GM19463 (cell line): ENCODE measurements around the gene PAFAH1B2.
A peak's percentile ranks its signal among the peaks of the same experiment; 100 is the strongest.
"Not testable (repeated sequence)": the region's sequence is repeated elsewhere in the genome, so short reads cannot be mapped to it uniquely, and the experiment has no call there.

Experiments used
- ATAC-seq: cut with Tn5 transposase; IDR thresholded peaks from one replicate; pipeline ENCODE4 v1.9.1; 2021; ENCODE audit warnings: mild to moderate bottlenecking, moderate library complexity; ENCODE audit not compliant: unreplicated experiment

Gene PAFAH1B2

GRCh38 chr11:117127171-117127901, 16.8 kb upstream of the PAFAH1B2 start:
- no peak for ATAC-seq

GRCh38 chr11:117128289-117128688, 15.8 kb upstream of the PAFAH1B2 start:
- ATAC-seq, result no peak

DNA sequence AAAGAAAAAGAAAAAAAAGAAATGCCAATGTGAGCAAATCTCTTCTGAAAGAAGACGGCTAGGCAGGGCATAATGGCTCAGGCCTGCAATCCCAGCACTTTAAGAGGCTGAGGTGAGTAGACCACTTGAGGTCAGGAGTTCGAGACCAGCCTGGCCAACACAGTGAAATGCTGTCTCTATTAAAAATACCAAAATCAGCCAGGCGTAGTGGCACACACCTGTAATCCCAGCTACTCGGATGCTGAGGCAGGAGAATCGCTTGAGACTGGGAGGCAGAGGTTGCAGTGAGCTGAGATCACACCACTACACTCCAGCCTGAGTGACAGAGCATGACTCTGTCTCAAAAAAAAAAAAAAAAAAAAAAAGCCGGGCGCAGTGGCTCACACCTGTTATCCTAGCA, 13.7 kb upstream of the PAFAH1B2 start:
- ATAC-seq, result not testable (repeated sequence)

DNA sequence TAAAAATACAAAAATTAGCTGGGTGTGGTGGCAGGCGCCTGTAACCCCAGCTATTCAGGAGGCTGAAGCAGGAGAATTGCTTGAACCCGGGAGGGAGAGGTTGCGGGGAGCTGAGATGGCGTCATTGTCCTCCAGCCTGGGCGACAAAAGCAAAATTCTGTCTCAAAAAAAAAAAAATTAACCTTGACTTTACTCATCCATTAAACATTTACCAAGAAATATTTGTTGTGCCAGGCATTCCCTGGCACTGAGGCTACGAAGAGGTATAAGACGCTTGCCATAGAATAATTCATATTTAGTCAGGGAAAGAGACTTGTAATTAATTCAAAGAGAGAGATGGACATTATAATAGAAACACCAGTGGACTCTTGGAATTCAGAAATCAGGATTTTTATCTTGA, 13.2 kb upstream of the PAFAH1B2 start:
- ATAC-seq, result no peak

DNA sequence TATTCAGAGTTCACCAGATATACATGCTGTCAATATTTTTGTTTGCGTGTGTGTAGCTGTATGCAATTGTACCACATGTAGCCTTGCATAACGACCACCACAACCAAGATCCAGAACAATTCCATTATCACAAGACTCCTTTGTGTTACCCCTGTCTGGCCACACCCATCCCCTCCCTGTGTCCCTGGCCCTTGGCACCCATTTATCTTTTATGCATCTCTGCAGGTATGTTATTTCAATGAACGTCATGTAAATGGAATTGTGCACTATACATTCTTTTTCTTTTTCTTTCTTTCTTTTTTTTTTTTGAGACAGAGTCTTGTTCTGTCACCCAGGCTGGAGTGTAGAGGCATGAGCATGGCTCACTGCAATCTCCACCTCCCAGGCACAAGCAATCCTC, 9.7 kb upstream of the PAFAH1B2 start:
- no peak for ATAC-seq

GRCh38 chr11:117134979-117135378, 9.1 kb upstream of the PAFAH1B2 start:
- ATAC-seq, result not testable (repeated sequence)

GRCh38 chr11:117137223-117138086, 6.6 kb upstream of the PAFAH1B2 start:
- ATAC-seq, result not testable (repeated sequence)

DNA sequence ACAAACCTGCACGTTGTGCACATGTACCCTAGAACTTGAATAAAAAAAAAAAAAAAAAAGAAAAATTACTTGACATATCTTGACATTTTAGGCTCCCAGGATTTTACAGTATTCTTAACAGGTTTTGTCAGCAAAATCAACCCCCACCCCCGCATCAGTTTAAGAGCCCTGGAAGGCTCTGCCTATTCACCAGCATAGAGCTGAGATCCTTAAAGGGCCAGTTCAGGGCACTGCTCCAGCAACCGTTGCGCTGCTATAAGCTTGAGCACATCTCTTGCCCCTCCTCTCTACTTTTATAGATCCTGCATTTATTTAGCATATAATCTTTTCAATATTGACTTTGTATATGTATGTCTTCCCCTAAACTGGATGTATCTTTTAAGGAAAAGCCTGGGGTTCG, 697 bp upstream of the PAFAH1B2 start:
- peak; percentile 5 for ATAC-seq

- ATAC-seq, result peak; percentile 44
Measured at GRCh38 chr11:117144477-117145392, 648 bp downstream of the PAFAH1B2 start.

DNA sequence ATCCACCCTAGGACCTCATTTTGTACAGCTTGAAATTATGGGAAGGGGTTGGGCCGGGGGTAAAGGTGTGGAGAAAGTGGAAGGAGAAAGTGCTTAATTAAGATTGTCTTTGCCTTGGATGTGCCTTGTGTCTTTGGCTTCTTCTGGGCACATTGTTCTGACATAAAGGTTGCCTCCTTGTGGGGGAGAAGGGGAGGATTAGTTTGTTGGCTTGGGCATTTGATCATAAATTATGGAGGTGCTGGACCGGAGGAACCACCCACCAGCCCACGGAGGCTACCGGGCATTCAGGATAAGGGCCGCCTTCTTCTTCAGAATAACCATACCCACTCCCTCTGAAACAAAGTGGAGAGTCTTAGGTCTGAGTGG, 1.3 kb downstream of the PAFAH1B2 start:
- no peak for ATAC-seq

DNA sequence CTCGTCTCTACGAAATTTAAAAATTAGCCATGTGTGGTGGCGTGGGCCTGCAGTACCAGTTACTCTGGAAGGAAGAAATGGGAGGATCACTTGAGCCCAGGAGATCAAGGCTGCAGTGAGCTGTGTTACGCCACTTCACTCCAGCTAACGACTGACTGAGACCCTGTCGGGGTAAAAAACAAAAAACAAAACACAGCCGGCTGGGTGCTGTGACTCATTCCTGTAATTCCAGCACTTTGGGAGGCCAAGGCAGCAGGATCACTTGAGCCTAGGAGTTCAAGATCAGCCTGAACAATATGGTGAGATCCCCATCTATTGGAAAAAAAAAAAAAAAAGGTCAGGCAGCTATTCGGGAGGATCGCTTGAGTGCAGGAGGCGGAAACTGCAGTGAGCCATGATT, 2.4 kb downstream of the PAFAH1B2 start:
- no peak for ATAC-seq

- no peak for ATAC-seq
Measured at GRCh38 chr11:117152066-117152465, 8.0 kb downstream of the PAFAH1B2 start.

GRCh38 chr11:117154468-117154867, 10.4 kb downstream of the PAFAH1B2 start:
- no peak for ATAC-seq

DNA sequence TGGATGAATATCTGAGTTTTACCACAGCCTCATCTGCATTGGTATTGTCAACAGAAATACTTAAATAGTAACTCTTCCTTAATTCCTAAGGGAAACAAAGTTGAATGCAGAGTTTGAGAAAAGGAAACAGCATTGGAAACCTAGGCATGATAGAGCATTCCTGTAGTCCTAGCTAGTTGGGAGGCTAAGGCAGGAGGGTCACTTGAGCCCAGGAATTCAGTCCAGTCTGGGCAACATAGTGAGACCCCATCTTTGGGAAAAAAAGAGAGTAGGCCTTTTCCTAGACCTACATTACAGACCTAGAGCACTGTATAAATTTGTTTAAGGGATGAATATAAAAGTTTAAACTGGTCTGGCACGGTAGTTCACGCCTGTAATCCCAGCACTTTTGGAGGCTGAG, 13.4 kb downstream of the PAFAH1B2 start:
- no peak for ATAC-seq

- ATAC-seq, result no peak
Measured at GRCh38 chr11:117159892-117160291, 15.8 kb downstream of the PAFAH1B2 start.

DNA sequence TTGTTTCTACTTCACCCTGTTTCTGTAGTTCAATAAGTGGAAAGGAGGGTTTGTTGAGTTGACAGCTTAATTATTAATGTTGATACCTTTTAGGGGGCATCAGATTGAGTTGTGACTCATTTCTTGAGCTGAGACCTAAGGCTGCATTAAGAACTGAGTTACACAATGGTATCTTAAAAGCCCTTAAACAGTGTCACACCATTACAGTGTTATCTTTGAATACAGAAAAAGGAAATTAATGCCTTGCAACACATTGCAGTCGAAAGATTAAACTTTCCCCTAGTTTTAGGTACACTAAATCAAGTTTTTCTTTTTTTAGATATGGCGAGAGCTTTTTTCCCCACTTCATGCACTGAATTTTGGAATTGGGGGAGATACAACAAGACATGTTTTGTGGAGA, 16.7 kb downstream of the PAFAH1B2 start:
- peak; percentile 66 for ATAC-seq

DNA sequence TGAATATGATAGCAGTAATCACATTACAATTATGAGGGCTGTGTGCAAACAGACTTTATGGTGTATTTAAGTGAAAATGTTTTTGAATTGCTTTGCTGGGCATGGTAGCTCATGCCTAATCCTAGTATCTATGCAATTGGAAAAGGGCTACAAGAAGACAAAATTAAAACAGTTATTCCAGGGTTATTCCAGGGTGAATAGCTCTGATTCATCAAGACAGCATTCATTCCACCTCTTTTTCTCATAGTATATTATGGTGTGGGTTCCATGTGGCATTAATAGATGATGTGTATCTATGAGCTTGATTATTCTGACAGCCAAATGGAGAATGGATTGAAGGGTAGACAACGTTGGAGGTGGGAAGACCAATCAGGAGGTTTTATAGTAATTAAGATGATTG, 22.4 kb downstream of the PAFAH1B2 start:
- no peak for ATAC-seq

- no peak for ATAC-seq
Measured at GRCh38 chr11:117169736-117170135, 25.6 kb downstream of the PAFAH1B2 start.

DNA sequence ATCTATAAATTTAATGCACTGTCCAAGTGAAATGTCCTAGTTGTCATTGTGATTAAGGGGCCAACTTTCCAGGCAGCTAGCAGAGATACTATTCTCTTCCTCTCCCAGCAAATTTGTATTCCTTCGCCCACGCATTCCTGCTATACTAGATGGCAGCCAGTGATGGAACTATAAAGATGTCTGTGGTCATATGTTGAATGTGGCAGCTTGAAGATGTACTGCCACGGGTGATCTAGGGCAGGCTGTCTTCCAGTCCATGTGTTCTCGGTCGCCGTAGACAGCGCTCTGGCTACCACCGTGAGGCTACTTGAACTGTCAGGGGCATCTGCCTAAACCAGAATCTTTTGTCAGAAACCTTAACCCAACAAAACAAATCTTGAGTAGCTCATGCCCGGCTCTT, 26.1 kb downstream of the PAFAH1B2 start:
- no peak for ATAC-seq

- ATAC-seq, result no peak
Measured at GRCh38 chr11:117171007-117171403, 26.9 kb downstream of the PAFAH1B2 start.

- no peak for ATAC-seq
Measured at GRCh38 chr11:117171404-117172061, 27.4 kb downstream of the PAFAH1B2 start.
